ENCODE data around the gene GON4L.

- TF ChIP-seq FOXS1 (CRISPR knock-in tag; IDR thresholded peaks at IDR 0.05) (no peak), CTCF (IDR thresholded peaks at IDR 0.05) (no peak), JUN (IDR thresholded peaks at IDR 0.05) (no peak), EHF (CRISPR knock-in tag; IDR thresholded peaks at IDR 0.05) (no peak), CHD2 (IDR thresholded peaks at IDR 0.05; ENCODE audit: low read length, partially characterized antibody) (no peak), NFE2L2 (conservative IDR thresholded peaks at IDR 0.05; ENCODE audit: low read length) (no peak)
Measured at GRCh38 chr1:155777582-155777981, 79.4 kb downstream of the GON4L start.

Data from A549 (cell line).